Prostate gland (tissue), 2 donors: ENCODE results near the gene NUP210L.

Source experiments
- POLR2A ChIP-seq: fragments of 450-650 bp; IDR thresholded peaks from one replicate; pipeline ENCODE4 v1.6.1; 2016; ENCODE audit warnings: antibody characterized with exemption, mild to moderate bottlenecking
- POLR2AphosphoS5 ChIP-seq: sonication (generic); formaldehyde crosslinking; IDR thresholded peaks from one replicate; pipeline ENCODE4 v1.6.1; 2017; ENCODE audit warnings: antibody characterized with exemption
- TF ChIP-seq, protein P1 (sequence below), 4 experiments: fragments of 200-600 bp in 2 of 4; fragments of 450-650 bp in 2 of 4; sonication (generic) in 2 of 4; IDR thresholded peaks; 1 replicate in 3 of 4; 2 replicates in 1 of 4; pipeline ENCODE4 v1.5.1; 2016 to 2019; ENCODE audit warnings: antibody characterized with exemption in 4 of 4, mild to moderate bottlenecking in 2 of 4, moderate library complexity in 2 of 4

DNA sequence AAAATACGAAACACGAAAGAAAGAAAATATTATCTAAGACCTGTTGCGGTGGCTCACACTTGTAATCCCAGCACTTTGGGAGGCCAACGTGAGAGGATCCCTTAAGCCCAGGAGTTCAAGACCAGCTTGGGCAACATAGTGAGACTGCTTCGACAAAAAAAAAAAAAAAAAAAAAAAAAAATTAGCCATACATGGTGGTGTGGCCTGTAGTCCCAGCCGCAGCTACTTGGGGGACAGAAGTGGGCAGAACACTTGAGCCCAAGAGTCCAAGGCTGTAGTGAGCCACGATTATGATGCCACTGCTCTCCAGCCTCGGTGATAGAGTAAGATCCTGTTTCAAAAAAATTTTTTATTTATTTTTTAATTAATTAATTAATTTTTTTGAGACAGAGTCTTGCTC, 167.3 kb downstream of the NUP210L start:
- TF ChIP-seq, protein P1, sequence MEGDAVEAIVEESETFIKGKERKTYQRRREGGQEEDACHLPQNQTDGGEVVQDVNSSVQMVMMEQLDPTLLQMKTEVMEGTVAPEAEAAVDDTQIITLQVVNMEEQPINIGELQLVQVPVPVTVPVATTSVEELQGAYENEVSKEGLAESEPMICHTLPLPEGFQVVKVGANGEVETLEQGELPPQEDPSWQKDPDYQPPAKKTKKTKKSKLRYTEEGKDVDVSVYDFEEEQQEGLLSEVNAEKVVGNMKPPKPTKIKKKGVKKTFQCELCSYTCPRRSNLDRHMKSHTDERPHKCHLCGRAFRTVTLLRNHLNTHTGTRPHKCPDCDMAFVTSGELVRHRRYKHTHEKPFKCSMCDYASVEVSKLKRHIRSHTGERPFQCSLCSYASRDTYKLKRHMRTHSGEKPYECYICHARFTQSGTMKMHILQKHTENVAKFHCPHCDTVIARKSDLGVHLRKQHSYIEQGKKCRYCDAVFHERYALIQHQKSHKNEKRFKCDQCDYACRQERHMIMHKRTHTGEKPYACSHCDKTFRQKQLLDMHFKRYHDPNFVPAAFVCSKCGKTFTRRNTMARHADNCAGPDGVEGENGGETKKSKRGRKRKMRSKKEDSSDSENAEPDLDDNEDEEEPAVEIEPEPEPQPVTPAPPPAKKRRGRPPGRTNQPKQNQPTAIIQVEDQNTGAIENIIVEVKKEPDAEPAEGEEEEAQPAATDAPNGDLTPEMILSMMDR (IDR thresholded peaks at IDR 0.05) = no peak
- TF ChIP-seq POLR2AphosphoS5 (no peak), POLR2A (no peak)
